IPS DF 4.7 (cell line): Measurements from ENCODE around the gene CDK11A.
"Not testable (repeated sequence)": the region's sequence is repeated elsewhere in the genome, so short reads cannot be mapped to it uniquely, and the experiment has no call there.

ENCODE experiments used
- DNase-seq: peaks from one replicate; pipeline ENCODE4 v3.0.0-alpha.2; 2013; ENCODE audit warnings: low spot score; ENCODE audit errors: extremely low read depth

The CDK11A gene

DNA sequence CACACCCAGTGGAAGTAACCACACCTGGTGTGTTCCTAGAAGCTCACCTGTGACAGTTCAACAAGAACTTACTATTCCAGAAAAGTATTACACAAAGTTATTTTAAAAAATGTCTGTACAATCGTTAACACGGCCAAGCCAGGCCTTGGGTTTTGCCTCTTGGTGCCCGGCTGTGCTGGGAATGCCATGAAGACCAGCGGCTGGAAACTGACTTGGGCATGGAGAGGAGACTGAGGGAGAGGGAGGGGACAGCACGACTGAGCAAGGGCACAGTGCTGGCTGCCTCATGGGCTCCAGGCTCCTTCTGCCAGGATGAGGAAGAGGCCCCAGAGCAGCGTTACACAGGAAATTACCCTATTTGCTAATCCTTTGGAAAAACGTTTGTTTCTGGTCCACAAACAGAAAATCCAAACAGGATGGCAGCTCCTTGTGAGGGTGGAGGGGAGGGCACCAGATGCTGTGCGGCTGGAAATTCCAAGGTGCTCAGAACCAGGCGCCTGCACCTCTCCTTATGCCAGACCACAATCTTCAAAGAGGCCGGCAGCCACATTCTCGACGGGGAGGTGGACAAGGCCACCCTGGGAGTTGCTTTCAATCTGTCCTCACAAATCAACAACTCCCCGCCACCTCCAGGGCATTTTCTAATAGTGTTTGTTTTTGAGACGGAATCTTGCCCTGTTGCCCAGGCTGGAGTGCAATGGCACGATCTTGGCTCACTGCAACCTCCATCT lies 61.2 kb downstream of the CDK11A start:
- not testable (repeated sequence) for DNase-seq

DNA sequence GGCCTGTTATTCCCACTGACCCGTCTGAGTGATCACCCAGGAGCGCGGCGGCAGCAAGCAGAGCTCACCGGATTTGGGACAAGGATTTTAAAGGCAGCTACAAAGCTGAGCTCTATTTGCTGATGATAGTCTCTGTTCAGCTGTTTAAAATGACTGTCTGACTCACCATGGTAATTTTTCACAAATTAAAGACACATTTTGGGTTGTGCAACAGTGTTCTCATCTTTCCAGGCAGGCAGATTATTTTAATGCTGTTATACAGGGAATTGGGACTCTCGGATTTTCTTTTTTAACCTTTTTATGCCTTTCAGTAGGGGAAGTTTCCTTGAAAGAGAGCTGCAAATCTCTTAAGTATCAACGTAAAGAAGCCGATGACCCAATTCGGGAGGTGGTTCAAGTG lies 61.8 kb downstream of the CDK11A start:
- not testable (repeated sequence) for DNase-seq

DNA sequence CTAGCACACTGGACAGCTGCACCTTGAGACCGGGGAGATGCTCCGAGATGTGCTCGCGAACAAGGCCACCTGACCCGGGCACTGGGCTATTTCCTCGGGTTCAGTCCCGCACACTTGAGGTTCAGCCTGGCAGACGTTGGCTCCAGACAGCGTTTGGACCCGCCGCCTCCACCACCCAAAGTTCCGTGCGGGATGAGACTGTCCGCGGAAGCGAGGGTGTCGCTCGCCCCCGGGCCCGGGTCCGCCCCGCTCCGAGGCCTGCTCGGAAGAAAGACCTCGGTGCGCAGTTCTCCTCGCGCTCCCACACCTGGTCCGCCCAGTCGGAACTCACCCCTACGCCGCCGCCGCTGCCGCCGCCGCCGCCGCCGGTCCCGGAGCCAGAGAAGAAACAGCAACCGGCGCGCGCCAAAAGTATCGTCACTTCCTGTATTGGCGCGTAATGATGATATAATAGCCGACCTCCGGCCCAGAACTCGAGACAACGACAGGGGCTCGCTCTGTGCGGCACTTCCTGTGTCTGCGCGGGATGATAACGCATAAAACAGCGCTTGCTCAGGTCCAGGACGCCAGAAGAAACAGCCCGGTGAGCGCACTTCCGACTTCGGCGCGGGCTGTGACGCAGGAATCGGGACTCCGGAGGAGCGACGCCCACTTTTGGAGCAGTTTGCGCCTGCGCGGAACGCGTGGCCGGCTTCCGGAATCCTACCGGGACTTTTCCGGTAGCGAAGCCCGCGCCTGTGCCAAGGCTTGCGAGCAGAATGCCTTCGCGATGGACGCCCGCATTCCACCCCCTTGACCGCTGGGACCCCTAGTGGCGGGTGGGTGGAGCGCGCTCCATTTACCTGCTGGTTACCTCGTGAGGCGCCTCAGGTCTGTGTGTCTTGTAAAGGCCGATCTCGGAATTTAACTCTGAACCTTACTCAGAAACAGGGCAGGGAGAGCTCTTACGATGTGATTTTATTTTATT lies 65.3 kb downstream of the CDK11A start, which contains the start of gene CDK11B:
Gene CDK11B, minus strand, starts transcription at position 422 of the 967 bp plus-strand sequence. CDS start 1,519 bp downstream, outside the sequence.
- not testable (repeated sequence) for DNase-seq
